SK-N-MC (cell line): ENCODE results near the gene HOMER2.

ENCODE experiments used
- DNase-seq: peaks from one replicate; pipeline ENCODE4 v3.0.0-alpha.2; 2011; ENCODE audit warnings: low read depth, low spot score
- H3K27ac ChIP-seq: fragments of 200-600 bp; sonication (generic); 2 replicates; pipeline ENCODE4 v1.5.1; 2016; ENCODE audit warnings: mixed run types
- H3K36me3 ChIP-seq: fragments of 200-600 bp; sonication (generic); 2 replicates; pipeline ENCODE4 v1.6.1; 2017; ENCODE audit warnings: antibody characterized with exemption, low read length, mixed read lengths; ENCODE audit not compliant: insufficient read depth
- H3K4me3 ChIP-seq: fragments of 200-600 bp; sonication (generic); 2 replicates; pipeline ENCODE4 v1.5.1; 2016
- H3K9ac ChIP-seq: fragments of 200-600 bp; sonication (generic); 2 replicates; pipeline ENCODE4 v1.8.0; 2017; ENCODE audit warnings: mixed run types, mixed read lengths; ENCODE audit not compliant: insufficient read length
- H3K9me3 ChIP-seq: fragments of 200-600 bp; sonication (generic); 2 replicates; pipeline ENCODE4 v1.6.1; 2017; ENCODE audit warnings: low read depth, mild to moderate bottlenecking, antibody characterized with exemption, low read length, moderate library complexity, mixed read lengths
- EZH2 ChIP-seq: fragments of 200-600 bp; sonication (generic); IDR thresholded peaks from one replicate; pipeline ENCODE4 v1.6.1; 2017; ENCODE audit warnings: antibody characterized with exemption
- FOXP2 ChIP-seq: optimal IDR thresholded peaks from 2 replicates; pipeline ENCODE3; 2011; ENCODE audit warnings: mild to moderate bottlenecking, moderate library complexity; ENCODE audit not compliant: insufficient read depth; ENCODE audit errors: extremely low read length, control extremely low read depth
- POLR2AphosphoS5 ChIP-seq: IDR thresholded peaks from 2 replicates; pipeline ENCODE4 v1.6.1; 2012; ENCODE audit warnings: mild to moderate bottlenecking, low read depth, low read length, borderline replicate concordance

HOMER2 gene

DNA sequence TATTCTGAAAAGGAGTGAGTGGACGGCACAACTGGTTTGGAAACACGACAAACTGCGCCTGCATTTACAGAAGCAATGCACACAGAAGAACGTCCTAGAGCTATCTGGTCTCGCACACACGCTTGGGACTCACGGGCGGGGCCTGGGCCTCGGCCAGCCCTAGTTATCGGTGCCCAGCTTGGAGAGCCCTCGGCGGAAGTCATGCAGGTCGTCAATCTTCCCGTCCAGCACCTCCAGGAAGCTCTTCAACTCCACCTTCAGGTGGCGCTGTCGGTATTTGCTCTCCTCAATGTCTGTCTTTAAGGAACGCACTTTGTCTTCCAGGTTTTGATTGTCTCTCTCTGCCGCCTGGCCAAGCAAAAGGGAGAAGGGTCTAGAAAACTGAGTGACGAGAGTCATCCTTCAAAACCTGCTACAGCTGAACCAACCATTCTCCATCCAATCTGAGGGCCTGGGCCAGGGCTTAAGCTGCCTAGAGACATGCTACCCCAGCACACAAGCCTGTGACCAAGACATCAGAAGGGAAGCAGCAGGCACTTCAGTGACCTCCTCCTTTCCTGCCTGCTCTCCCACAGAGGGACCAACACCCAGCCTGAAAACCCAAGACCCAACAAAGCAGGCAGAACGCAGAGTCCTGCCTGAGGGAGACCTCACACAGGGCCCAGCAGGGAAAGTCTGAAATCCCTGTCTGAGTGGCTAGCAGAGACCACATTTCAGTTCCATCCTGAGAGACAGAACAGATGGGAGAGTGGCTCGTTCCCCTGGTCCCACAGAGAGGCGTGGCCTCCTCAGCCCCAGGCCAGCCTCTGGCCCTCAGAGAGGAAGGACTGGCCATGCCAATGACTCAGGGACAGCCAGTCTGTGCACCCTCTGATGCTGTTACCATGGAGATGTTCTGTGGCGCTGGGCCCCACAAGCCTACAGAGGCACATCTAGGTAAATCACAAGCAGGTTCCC is 102.7 kb downstream of the HOMER2 start:
- H3K27ac ChIP-seq = no peak overlapping the region

DNA sequence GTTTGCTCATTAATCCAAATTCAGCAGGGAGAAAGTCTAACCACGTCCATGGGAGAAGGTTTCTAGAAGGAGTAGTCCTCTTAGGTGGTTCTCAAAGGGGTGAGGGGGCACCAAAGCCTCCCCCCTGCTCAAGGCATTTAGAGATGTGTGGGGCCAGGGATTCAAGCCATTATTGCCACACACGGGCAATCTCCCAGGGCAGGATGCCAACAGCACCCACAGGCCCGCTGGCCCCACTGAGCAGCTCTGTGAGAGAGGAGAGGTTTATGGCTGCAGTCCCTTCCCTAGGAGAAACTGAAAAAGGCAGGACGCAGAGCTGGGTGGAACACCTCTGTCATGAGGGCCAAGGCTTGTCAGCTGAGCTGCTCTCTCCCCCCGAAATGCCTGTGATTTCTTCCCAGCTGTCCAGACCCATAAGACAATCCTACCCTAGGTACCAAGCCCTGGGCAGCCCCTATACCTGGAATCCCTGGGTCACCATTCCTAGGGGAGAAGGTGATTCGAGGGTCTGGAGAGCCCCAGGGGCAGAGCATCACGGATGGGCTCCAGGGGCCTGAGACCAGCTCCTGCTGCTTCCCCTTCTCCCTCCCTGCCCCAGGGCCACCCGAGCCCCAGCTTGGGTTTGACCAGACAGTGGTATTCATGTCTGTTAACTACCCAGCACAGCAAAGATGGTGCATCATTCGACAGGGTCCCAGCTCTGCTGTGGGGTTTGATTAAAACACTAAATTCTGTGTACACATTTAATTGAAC is 104.1 kb downstream of the HOMER2 start:
- H3K27ac ChIP-seq = no peak overlapping the region
- H3K9me3 ChIP-seq = no peaks in the 10 kb centered on the region
- no peak overlapping the region for H3K4me3 ChIP-seq
- no peak for DNase-seq
- no peak overlapping the region for H3K9ac ChIP-seq
- TF ChIP-seq EZH2 (no peak), POLR2AphosphoS5 (no peak), FOXP2 (no peak)
- H3K36me3 ChIP-seq = no peaks in the 10 kb centered on the region

More for the DNA sequence above, 102.7 kb downstream of the HOMER2 start:
- Histone ChIP-seq H3K9ac (no peak overlapping the region), H3K36me3 (no peaks in the 10 kb centered on the region), H3K4me3 (no peak overlapping the region), H3K9me3 (no peaks in the 10 kb centered on the region)
- no peak for DNase-seq
- no peak for TF ChIP-seq POLR2AphosphoS5
- TF ChIP-seq FOXP2 = no peak
- no peak for TF ChIP-seq EZH2

DNA sequence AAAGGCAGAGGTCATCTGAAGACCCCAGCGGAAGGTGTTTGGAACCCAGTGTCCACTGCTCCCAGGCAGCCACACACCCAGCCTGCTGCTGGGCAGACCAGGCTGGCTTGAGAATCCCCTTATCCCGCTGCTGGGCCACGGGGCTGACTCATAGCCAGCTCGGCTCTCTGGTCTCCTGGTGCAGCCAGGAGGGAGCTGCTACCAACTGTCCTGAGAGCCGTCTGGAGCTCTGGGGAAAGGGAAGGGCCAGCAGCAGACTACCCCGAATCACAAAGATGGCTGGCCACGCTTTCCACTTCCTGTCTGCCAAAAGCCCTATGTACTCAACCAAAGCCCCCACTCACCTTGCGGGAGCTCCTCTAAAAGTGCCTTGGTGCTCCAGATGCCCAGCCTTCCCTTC is 104.8 kb downstream of the HOMER2 start:
- H3K36me3 ChIP-seq = no peaks in the 10 kb centered on the region
- no peak overlapping the region for H3K27ac ChIP-seq
- H3K9me3 ChIP-seq = no peaks in the 10 kb centered on the region
- H3K9ac ChIP-seq = no peak overlapping the region
- TF ChIP-seq EZH2 (no peak), FOXP2 (no peak), POLR2AphosphoS5 (no peak)
- H3K4me3 ChIP-seq = no peak overlapping the region
- DNase-seq = no peak

DNA sequence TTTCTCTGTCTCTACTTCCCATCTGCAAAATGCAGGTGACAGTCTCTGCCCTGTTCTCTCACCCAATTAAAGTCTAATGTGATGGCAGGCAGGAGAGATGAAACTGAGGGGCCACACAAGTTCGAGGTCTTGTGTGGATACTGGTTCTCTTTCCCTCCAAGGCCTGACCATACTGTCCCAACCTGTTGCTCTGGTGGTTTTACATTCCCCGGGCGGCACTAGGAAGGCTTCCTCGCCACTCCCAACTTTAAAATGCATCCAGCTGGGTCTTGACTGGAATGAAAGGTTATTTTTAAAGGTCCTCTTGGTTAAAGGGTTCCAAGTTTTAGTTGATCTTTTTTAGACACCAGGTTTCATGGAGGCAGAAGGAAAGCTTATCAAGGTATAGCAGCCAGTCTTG is 105.9 kb downstream of the HOMER2 start:
- no peak for TF ChIP-seq FOXP2
- TF ChIP-seq EZH2 = no peak
- TF ChIP-seq POLR2AphosphoS5 = no peak
- H3K9me3 ChIP-seq = no peaks in the 10 kb centered on the region
- H3K9ac ChIP-seq = no peak overlapping the region
- no peak overlapping the region for H3K27ac ChIP-seq
- H3K4me3 ChIP-seq = no peak overlapping the region
- no peak for DNase-seq
- no peaks in the 10 kb centered on the region for H3K36me3 ChIP-seq

DNA sequence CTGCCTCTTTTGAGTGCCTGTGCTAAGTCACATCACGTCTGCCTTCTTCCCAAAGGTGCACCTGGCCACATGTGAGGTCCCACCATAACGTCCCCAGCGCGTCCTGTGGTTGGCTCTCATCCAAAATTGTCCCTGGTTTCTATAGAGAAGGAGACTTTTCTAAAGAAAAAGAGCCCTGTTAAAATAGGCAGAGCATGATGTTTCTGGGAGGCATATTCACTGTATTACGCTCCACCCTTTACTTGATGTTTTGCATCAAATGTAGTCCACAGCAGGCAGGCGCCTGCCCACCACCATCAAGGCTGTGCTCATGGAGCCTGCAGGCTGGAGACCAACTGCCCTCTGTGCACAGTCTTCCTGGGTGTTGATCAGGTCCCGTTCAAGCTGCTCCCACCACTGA is 106.8 kb downstream of the HOMER2 start:
- Histone ChIP-seq H3K9ac (no peak overlapping the region), H3K36me3 (no peaks in the 10 kb centered on the region), H3K9me3 (no peaks in the 10 kb centered on the region), H3K27ac (no peak overlapping the region), H3K4me3 (no peak overlapping the region)
- no peak for TF ChIP-seq FOXP2
- no peak for TF ChIP-seq EZH2
- no peak for TF ChIP-seq POLR2AphosphoS5
- DNase-seq = no peak

DNA sequence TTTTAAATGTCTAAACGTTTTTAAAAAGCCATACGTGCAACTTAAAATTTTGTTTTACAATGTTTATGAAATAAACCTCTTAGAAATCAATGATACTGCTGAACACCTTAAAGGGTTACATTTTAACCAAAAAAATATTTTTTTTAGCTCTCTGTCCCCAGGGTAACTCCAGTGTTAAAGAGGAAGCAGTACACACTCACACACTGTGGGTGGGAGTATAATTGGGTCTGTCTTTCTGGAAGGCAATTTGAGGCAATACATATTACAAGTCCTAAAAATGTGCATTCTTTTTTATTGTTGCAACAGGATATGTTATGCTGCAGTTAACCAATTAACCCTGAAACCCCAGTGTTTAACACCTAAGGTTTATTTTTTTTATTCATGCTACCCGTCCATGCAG is 109.0 kb downstream of the HOMER2 start:
- Histone ChIP-seq H3K9me3 (no peaks in the 10 kb centered on the region), H3K27ac (no peak overlapping the region), H3K36me3 (no peaks in the 10 kb centered on the region), H3K4me3 (no peak overlapping the region), H3K9ac (no peak overlapping the region)
- TF ChIP-seq FOXP2 (no peak), EZH2 (no peak), POLR2AphosphoS5 (no peak)
- DNase-seq = no peak

DNA sequence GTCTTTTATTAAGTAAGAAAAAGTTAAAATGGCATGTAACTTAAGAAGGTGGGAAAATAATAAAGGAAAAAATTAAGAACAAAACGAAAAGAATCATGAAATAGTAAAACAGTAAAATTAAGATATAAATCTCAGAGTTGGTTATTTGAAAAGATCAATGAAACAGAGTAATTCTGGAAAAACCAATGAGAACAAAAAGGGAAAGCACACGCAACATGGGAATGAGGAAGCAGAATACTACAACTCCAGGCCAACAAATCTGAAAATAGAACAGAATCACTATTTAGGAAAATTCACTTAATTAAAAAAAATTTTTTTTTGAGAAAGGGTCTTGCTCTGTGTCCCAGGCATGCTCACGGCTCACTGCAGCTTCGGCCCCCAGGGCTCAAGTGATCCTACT is 112.4 kb downstream of the HOMER2 start:
- Histone ChIP-seq H3K9me3 (no peaks in the 10 kb centered on the region), H3K27ac (no peak overlapping the region), H3K4me3 (no peak overlapping the region), H3K36me3 (peaks cover 11% of the 10 kb centered on the region; the same call in 1 of the 2 replicates), H3K9ac (no peak overlapping the region)
- TF ChIP-seq POLR2AphosphoS5 (no peak), FOXP2 (no peak), EZH2 (no peak)
- no peak for DNase-seq

DNA sequence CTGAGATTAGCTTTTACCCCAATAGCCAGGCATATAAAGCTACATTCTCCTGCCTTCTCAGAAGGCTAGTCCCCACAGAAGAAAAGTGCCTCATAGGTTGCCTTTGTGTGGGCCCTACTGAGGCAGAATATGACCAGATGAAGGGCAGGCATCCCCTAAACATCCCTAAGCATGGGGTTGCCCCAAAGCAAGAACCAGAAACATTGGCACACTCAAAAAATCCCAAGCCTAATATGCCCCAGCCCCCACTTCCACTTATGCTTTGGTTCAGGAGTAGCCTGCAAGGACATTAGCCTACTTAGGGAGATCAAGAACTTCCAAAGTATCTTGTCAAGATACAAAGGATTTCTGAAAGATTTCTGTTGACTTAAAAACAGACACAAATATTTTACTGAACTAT is 113.4 kb downstream of the HOMER2 start:
- no peak overlapping the region for H3K4me3 ChIP-seq
- peaks cover 19% of the 10 kb centered on the region; the same call in 1 of the 2 replicates for H3K36me3 ChIP-seq
- no peak for TF ChIP-seq EZH2
- TF ChIP-seq FOXP2 = no peak
- no peak for TF ChIP-seq POLR2AphosphoS5

More for the DNA sequence above, 113.4 kb downstream of the HOMER2 start:
- Histone ChIP-seq H3K27ac (no peak overlapping the region), H3K9me3 (no peaks in the 10 kb centered on the region), H3K9ac (no peak overlapping the region)
- DNase-seq = no peak
